MCF 10A (cell line): ENCODE measurements around the gene NFS1. TPM values are rescaled to one million over a fixed set of nuclear protein-coding genes. Genes with fewer than 3 reads are reported as not detected.

Experiments used
- BruUV-seq: library from RNA; stranded (reverse); fragments of 400-500 nt; replicated peaks from 2 replicates; lab custom pipeline; 2021; lab: Mats Ljungman, UMichigan
- CTCF ChIA-PET: fragments of 300-600 bp; sonication (Branson Sonifier 250); formaldehyde crosslinking; extraction: SDS; loops from one replicate; lab custom pipeline; 2021; ENCODE audit warnings: antibody characterized with exemption, inconsistent platforms; lab: Yijun Ruan, JAX
- POLR2A ChIA-PET: fragments of 300-600, 350-650 bp; sonication (Branson Sonifier 250); formaldehyde crosslinking; extraction: SDS; loops from one replicate; lab custom pipeline; 2020; ENCODE audit warnings: antibody characterized with exemption, inconsistent platforms; lab: Yijun Ruan, JAX
- DNase-seq: peaks from one replicate; pipeline ENCODE4 v3.0.0-alpha.2; 2018; ENCODE audit not compliant: unreplicated experiment
- H3K27ac Mint-ChIP-seq: one replicate; pipeline ENCODE4 v1.8.0; 2022; ENCODE audit warnings: mild to moderate bottlenecking, low read depth, mixed read lengths; ENCODE audit not compliant: unreplicated experiment
- H3K27me3 Mint-ChIP-seq: one replicate; pipeline ENCODE4 v1.8.0; 2022; ENCODE audit warnings: mixed read lengths; ENCODE audit not compliant: insufficient read depth, unreplicated experiment
- H3K36me3 Mint-ChIP-seq: one replicate; pipeline ENCODE4 v1.8.0; 2022; ENCODE audit warnings: mild to moderate bottlenecking, moderate library complexity, mixed read lengths; ENCODE audit not compliant: insufficient read depth, unreplicated experiment
- H3K4me1 Mint-ChIP-seq: one replicate; pipeline ENCODE4 v1.8.0; 2022; ENCODE audit warnings: mixed read lengths; ENCODE audit not compliant: insufficient read depth, unreplicated experiment
- H3K4me3 Mint-ChIP-seq: one replicate; pipeline ENCODE4 v1.8.0; 2022; ENCODE audit warnings: mild to moderate bottlenecking, moderate library complexity, mixed read lengths; ENCODE audit not compliant: unreplicated experiment
- H3K9me3 Mint-ChIP-seq: one replicate; pipeline ENCODE4 v1.8.0; 2022; ENCODE audit warnings: mixed read lengths; ENCODE audit not compliant: unreplicated experiment
- intact Hi-C: fragments of 100-400 bp; cut with micrococcal nuclease; formaldehyde crosslinking; loops from 2 replicates; pipeline ENCODE4 v1.14.1; 2022
- total RNA-seq: library from RNA; stranded (reverse); gene quantifications from 2 replicates; pipeline ENCODE4 v1.2.3, GENCODE V29; 2022
- TF ChIP-seq, protein P1 (sequence below): fragments of 200-600 bp; IDR thresholded peaks from one replicate; pipeline ENCODE4 v1.8.0; 2022; ENCODE audit warnings: antibody characterized with exemption, mild to moderate bottlenecking; ENCODE audit not compliant: unreplicated experiment

Gene NFS1
- total RNA-seq, 1 experiment from 2014 or later, result 27.6 TPM

DNA sequence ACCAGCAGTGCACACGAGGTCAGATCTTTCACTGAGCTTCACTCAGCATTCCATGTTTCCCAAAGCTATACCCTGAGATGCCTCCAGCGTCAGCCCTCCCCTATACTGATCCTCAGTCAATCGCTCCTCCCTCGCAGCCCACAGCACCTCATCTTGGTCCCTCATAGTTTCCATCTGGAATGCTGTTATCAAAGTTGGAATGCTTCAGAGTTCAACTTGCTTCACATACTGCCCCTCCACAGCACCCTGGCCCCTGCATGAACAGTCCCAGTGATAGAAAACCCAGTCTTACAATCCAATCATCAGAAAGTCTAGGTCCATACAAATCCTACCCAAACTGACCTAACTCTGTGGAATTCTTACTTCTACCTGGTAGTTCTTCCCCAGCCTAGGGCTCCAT is 63.5 kb downstream of the NFS1 start:
- Mint-ChIP-seq H3K36me3 (peaks cover 37% of the 10 kb centered on the region), H3K9me3 (no peaks in the 10 kb centered on the region), H3K4me3 (no peak overlapping the region), H3K4me1 (peaks cover 9% of the 10 kb centered on the region), H3K27ac (peak overlapping the region; percentile 66), H3K27me3 (no peaks in the 10 kb centered on the region)
- POLR2A ChIA-PET, result interaction anchor here (0.8 to 2.5 kb wide), 5 partner anchors 13 to 25 kb away, joined by 3 to 13 read pairs (median 7); no protein-coding TSS in a partner anchor
- no TSS peak for BruUV-seq
- intact Hi-C loops, result no loop called here
- CTCF ChIA-PET, result interaction anchor here (1.0 to 1.8 kb wide), 2 partner anchors 10 to 15 kb away, joined by 3 to 4 read pairs; no protein-coding TSS in a partner anchor
- TF ChIP-seq, protein P1, sequence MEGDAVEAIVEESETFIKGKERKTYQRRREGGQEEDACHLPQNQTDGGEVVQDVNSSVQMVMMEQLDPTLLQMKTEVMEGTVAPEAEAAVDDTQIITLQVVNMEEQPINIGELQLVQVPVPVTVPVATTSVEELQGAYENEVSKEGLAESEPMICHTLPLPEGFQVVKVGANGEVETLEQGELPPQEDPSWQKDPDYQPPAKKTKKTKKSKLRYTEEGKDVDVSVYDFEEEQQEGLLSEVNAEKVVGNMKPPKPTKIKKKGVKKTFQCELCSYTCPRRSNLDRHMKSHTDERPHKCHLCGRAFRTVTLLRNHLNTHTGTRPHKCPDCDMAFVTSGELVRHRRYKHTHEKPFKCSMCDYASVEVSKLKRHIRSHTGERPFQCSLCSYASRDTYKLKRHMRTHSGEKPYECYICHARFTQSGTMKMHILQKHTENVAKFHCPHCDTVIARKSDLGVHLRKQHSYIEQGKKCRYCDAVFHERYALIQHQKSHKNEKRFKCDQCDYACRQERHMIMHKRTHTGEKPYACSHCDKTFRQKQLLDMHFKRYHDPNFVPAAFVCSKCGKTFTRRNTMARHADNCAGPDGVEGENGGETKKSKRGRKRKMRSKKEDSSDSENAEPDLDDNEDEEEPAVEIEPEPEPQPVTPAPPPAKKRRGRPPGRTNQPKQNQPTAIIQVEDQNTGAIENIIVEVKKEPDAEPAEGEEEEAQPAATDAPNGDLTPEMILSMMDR, result no peak
- no peak for DNase-seq

DNA sequence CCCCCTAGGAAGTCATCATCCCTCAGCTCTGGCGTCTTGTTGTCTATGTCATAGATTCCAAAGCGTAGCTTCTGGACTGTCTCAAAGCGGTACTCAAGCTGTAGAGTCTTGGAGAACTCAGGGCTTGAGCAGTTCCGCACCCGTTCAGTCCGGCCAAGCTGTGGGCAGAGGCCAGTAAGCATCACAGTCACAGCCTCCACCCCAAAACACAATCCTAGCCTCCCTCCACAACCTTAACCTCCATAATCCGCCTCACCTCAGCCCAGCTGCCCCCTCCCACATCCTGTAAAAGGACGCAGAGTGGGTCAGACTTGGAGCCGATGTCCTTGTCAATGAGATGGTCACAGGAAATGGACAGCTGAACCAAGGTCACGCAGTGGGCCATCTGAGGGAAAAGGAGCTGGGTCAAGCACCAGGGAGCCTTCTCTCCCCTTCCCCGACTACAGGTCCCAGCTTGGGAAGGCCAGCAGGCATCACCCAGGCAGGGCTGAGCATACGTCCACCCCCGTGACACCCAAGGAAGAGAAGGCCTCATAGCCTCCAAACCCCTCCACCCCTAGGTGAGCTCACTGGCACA is 66.5 kb downstream of the NFS1 start:
- Mint-ChIP-seq H3K27ac (no peak overlapping the region), H3K36me3 (peaks cover 54% of the 10 kb centered on the region), H3K4me3 (no peak overlapping the region), H3K4me1 (peaks cover 9% of the 10 kb centered on the region), H3K27me3 (no peaks in the 10 kb centered on the region), H3K9me3 (no peaks in the 10 kb centered on the region)
- CTCF ChIA-PET, result interaction anchor here (0.8 to 1.3 kb wide), 2 partner anchors 11 to 14 kb away, joined by 3 to 4 read pairs; no protein-coding TSS in a partner anchor
- intact Hi-C loops, result no loop called here
- POLR2A ChIA-PET, result interaction anchor here (0.6 to 1.7 kb wide), 4 partner anchors 9 to 15 kb away, joined by 3 to 4 read pairs (median 3); no protein-coding TSS in a partner anchor
- no TSS peak for BruUV-seq
- no peak for DNase-seq
- TF ChIP-seq, protein P1, result no peak

DNA sequence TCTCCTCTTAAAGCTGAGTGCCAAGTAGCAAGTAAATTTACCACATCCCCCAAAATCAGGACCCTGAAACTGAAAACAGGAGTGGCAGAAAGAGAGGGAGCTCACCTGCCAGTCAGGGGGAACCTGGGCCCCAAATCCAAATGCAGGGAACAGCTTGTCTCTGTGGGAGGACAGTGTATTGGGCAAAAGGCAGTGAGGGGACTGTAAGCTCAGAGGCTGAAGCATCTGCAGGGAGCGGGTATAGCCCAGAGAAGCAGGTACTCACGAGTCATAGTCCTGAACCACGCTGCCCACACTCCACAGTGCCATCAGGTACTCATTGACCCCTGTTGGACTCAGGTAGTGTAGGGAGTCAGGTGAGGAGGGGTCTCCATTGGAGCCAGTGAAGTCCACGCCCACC is 68.5 kb downstream of the NFS1 start:
- CTCF ChIA-PET, result interaction anchor here (0.5 to 2.3 kb wide), 3 partner anchors 11 to 861 kb away, joined by 3 to 10 read pairs (median 3); no protein-coding TSS in a partner anchor
- H3K27me3 Mint-ChIP-seq, result no peaks in the 10 kb centered on the region
- POLR2A ChIA-PET, result interaction anchor here (1.1 to 3.6 kb wide), 5 partner anchors 8 to 33 kb away, joined by 3 to 26 read pairs (median 6); partner anchors contain the start of gene SPAG4
- H3K4me3 Mint-ChIP-seq, result no peak overlapping the region
- DNase-seq, result no peak
- H3K27ac Mint-ChIP-seq, result no peak overlapping the region
- TF ChIP-seq, protein P1, result no peak
- no TSS peak for BruUV-seq
- H3K36me3 Mint-ChIP-seq, result peaks cover 62% of the 10 kb centered on the region
- peaks cover 4% of the 10 kb centered on the region for H3K4me1 Mint-ChIP-seq
- H3K9me3 Mint-ChIP-seq, result no peaks in the 10 kb centered on the region
- intact Hi-C loops, result no loop called here

DNA sequence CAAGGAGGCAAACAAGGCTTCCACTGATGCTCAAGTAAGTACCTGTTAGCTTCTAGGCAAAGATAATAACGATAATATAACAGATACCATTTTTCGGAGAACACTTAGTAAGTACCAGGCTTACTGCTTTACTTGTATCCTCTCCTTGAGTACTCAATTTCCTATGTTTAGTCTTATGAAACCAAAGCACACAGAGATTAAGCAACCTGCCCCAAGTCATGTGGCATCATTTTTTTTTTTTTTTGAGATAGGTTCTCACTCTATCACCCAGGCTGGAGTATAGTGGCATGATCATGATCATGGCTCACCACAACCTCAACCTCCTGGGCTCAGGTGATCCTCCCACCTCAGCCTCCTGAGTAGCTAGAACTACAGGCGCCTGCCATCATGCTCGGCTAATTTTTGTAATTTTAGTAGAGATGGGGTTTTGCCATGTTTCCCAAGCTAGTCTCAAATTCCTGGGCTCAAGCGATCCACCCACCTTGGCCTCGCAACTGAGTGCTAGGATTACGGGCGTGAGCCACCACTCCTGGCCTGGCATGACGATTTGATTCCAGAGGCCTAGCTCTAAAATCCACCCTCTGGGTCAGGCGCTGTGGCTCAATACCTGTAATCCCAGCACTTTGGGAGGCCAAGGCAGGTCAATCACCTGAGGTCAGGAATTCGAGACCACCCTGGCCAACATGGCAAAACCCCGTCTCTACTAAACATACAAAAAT is 69.6 kb downstream of the NFS1 start:
- Mint-ChIP-seq H3K36me3 (peaks cover 67% of the 10 kb centered on the region), H3K27me3 (no peaks in the 10 kb centered on the region), H3K9me3 (no peaks in the 10 kb centered on the region), H3K27ac (no peak overlapping the region), H3K4me1 (peaks cover 4% of the 10 kb centered on the region), H3K4me3 (no peak overlapping the region)
- TF ChIP-seq, protein P1, result no peak
- intact Hi-C loops, result no loop called here
- ChIA-PET CTCF (interaction anchor here (0.6 to 2.3 kb wide), 3 partner anchors 10 to 166 kb away, joined by 3 to 10 read pairs (median 6); no protein-coding TSS in a partner anchor), POLR2A (interaction anchor here (0.6 to 3.6 kb wide), 5 partner anchors 10 to 435 kb away, joined by 3 to 26 read pairs (median 6); partner anchors contain the start of gene SPAG4)
- no peak for DNase-seq
- no TSS peak for BruUV-seq
